C4-2B (cell line): Measurements from ENCODE around the gene PIK3CD.

Experiments used
- H3K27ac ChIP-seq: fragments of 450-650 bp; 2 replicates; pipeline ENCODE4 v1.5.1; 2017
- ZFX ChIP-seq: fragments of 450-650 bp; IDR thresholded peaks from 2 replicates; pipeline ENCODE4 v1.6.1; 2017
- TF ChIP-seq, protein P1 (sequence below): fragments of 450-650 bp; conservative IDR thresholded peaks from 2 replicates; pipeline ENCODE4 v1.5.1; 2017; ENCODE audit warnings: mild to moderate bottlenecking

Gene PIK3CD

GRCh38 chr1:9721606-9722377 is 70.3 kb downstream of the PIK3CD start:
- no peak for TF ChIP-seq ZFX
- TF ChIP-seq, protein P1, sequence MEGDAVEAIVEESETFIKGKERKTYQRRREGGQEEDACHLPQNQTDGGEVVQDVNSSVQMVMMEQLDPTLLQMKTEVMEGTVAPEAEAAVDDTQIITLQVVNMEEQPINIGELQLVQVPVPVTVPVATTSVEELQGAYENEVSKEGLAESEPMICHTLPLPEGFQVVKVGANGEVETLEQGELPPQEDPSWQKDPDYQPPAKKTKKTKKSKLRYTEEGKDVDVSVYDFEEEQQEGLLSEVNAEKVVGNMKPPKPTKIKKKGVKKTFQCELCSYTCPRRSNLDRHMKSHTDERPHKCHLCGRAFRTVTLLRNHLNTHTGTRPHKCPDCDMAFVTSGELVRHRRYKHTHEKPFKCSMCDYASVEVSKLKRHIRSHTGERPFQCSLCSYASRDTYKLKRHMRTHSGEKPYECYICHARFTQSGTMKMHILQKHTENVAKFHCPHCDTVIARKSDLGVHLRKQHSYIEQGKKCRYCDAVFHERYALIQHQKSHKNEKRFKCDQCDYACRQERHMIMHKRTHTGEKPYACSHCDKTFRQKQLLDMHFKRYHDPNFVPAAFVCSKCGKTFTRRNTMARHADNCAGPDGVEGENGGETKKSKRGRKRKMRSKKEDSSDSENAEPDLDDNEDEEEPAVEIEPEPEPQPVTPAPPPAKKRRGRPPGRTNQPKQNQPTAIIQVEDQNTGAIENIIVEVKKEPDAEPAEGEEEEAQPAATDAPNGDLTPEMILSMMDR, result peak; percentile 77
- no peak overlapping the region for H3K27ac ChIP-seq

- no peak overlapping the region for H3K27ac ChIP-seq
Observed at GRCh38 chr1:9722378-9722749, 70.8 kb downstream of the PIK3CD start.

GRCh38 chr1:9723068-9723805 is 71.7 kb downstream of the PIK3CD start:
- no peak overlapping the region for H3K27ac ChIP-seq

More at GRCh38 chr1:9722378-9722749, 70.8 kb downstream of the PIK3CD start:
- TF ChIP-seq, protein P1, result no peak
- TF ChIP-seq ZFX, result no peak

DNA sequence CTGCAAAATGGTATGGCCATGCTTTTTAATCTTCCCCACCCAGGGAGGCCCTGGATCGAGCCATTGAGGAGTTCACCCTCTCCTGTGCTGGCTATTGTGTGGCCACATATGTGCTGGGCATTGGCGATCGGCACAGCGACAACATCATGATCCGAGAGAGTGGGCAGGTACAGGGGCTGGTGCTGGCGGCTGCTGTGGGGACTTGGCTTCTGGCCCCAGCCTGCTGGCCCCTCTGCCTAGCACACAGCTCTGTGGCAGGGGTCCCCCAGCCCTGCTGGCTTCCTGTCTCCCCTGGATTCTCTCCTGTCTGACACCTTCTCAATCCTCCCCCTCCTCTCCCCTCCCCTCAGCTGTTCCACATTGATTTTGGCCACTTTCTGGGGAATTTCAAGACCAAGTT is 72.4 kb downstream of the PIK3CD start:
- TF ChIP-seq ZFX, result no peak
- TF ChIP-seq, protein P1, result no peak
- no peak overlapping the region for H3K27ac ChIP-seq

More at GRCh38 chr1:9723068-9723805, 71.7 kb downstream of the PIK3CD start:
- TF ChIP-seq ZFX, result no peak
- TF ChIP-seq, protein P1, result no peak

- no peak overlapping the region for H3K27ac ChIP-seq
- no peak for TF ChIP-seq ZFX
- TF ChIP-seq, protein P1, result peak; percentile 96
Observed at GRCh38 chr1:9724706-9725476, 73.4 kb downstream of the PIK3CD start.

DNA sequence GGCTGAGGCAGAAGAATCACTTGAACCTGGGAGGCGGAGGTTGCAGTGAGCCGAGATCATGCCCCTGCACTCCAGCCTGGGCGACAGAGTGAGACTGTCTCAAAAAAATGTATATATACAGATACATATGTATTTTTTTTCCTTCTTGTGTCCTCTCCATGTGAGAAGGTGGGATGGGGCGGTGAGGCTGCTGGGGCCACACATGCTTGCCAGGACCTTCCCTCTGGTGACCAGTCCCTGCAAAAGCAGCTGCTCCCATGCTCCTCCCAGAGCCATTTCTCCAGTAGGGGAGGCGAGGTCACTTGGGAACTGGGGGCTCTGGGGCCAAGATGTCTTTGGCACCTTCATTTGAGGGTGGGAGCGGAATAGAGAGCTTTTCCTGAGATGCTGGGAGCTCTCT is 74.9 kb downstream of the PIK3CD start:
- H3K27ac ChIP-seq, result no peak overlapping the region

More for the DNA sequence above, 74.9 kb downstream of the PIK3CD start:
- TF ChIP-seq, protein P1, result no peak
- TF ChIP-seq ZFX, result no peak
